ENCODE data around the gene CACNA1I. TPM values are rescaled to one million over a fixed set of nuclear protein-coding genes. Genes with fewer than 3 reads are reported as not detected.

The CACNA1I gene
- total and polyA plus RNA-seq, 2 experiments from 2014 or later: 0.04 to 0.24 TPM

DNA sequence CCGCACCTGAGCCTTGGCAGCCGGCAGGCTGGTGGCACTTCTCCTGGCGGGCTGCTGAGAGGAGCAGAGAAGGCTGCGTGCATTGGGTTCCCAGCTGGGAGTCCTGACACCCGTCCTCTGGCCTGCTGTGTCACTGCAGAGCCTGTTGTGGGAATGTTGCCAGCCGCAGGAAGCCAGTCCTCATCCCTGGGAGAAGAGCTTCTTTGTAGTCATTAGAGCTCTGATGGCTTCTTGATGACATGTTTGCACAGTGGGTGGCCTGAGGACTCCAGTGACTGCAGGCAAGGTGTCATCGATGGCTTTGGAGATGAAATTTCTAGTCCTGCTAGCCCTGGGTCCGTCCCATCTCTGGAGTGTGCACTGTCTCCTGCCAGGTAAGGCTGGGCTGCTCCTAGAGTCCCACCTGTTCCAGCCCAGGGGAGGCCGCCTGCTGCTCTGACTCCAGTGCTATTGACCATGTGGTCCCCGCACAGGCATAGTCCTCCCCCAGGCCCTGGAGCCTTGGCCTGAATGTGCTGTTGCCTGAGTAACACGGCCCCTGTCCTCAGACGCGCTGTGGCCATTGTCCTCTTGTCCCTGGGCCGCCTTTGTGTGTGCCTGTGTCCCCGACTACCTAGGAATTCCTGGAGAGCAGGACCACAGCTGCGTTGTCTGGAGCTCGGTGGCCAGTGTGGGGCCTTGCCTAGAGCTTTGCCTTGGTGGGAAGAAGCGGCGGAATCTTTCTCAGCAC is 129.2 kb downstream of the CACNA1I start:
- Histone ChIP-seq H3K4me1 (ENCODE audit: low read depth) (no peaks in the 10 kb centered on the region), H3K27ac (no peak overlapping the region), H3K36me3 (no peaks in the 10 kb centered on the region), H3K27me3 (no peaks in the 10 kb centered on the region), H3K4me3 (no peak overlapping the region), H3K9me3 (ENCODE audit: low read depth) (no peaks in the 10 kb centered on the region)
- DNase-seq (ENCODE audit: low read depth in 1 of 2, low spot score in 1 of 2): no peak
- TF ChIP-seq, protein P1, sequence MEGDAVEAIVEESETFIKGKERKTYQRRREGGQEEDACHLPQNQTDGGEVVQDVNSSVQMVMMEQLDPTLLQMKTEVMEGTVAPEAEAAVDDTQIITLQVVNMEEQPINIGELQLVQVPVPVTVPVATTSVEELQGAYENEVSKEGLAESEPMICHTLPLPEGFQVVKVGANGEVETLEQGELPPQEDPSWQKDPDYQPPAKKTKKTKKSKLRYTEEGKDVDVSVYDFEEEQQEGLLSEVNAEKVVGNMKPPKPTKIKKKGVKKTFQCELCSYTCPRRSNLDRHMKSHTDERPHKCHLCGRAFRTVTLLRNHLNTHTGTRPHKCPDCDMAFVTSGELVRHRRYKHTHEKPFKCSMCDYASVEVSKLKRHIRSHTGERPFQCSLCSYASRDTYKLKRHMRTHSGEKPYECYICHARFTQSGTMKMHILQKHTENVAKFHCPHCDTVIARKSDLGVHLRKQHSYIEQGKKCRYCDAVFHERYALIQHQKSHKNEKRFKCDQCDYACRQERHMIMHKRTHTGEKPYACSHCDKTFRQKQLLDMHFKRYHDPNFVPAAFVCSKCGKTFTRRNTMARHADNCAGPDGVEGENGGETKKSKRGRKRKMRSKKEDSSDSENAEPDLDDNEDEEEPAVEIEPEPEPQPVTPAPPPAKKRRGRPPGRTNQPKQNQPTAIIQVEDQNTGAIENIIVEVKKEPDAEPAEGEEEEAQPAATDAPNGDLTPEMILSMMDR (IDR thresholded peaks at IDR 0.05; ENCODE audit: low read depth, low read length): no peak

DNA sequence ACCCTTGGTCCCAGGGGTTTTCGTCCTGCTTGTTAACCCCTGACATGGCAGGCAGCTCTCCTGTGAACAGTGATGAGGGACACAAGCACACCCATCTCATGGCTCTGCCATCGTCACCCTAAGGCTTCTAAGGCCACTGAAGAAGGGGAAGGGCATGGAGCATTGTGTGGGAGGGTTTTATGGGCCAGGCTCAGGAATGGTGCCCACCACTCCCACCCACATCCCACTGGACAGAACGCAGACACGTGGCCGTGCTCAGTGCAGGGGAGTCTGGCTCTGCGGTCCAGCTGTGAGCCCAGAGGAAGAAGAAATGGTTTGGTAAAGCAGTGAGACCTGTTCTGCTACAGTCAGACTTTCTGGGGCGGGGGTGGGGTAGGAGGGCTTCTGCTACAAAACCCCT is 130.0 kb downstream of the CACNA1I start:
- Histone ChIP-seq H3K4me3 (no peak overlapping the region), H3K9me3 (ENCODE audit: low read depth) (no peaks in the 10 kb centered on the region), H3K27me3 (no peaks in the 10 kb centered on the region), H3K36me3 (no peaks in the 10 kb centered on the region), H3K27ac (no peak overlapping the region), H3K4me1 (ENCODE audit: low read depth) (no peaks in the 10 kb centered on the region)
- DNase-seq (ENCODE audit: low read depth in 1 of 2, low spot score in 1 of 2): no peak
- TF ChIP-seq, protein P1 (IDR thresholded peaks at IDR 0.05; ENCODE audit: low read depth, low read length): no peak

DNA sequence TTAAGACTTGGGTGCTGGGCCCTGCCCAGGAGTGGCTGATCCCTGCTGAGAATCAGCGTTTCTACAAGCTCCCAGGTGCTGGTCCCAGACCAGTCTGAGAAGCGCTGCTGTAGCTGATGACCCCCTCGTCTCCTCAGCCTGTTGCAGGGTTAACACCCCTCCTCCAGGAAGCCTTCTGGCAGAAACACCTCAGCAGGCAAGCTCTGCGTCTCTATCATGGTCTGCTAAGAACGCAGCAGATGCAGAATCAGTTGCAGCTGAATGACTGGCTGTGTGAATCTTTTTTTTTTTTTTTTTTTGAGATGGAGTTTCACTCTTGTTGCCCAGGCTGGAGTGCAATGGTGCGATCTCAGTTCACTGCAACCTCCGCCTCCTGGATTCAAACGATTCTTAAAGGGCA is 132.5 kb downstream of the CACNA1I start:
- Histone ChIP-seq H3K27ac (no peak overlapping the region), H3K4me1 (ENCODE audit: low read depth) (no peaks in the 10 kb centered on the region), H3K36me3 (no peaks in the 10 kb centered on the region), H3K27me3 (no peaks in the 10 kb centered on the region), H3K9me3 (ENCODE audit: low read depth) (no peaks in the 10 kb centered on the region), H3K4me3 (no peak overlapping the region)
- TF ChIP-seq, protein P1 (IDR thresholded peaks at IDR 0.05; ENCODE audit: low read depth, low read length): no peak
- no peak for DNase-seq (ENCODE audit: low read depth in 1 of 2, low spot score in 1 of 2)

DNA sequence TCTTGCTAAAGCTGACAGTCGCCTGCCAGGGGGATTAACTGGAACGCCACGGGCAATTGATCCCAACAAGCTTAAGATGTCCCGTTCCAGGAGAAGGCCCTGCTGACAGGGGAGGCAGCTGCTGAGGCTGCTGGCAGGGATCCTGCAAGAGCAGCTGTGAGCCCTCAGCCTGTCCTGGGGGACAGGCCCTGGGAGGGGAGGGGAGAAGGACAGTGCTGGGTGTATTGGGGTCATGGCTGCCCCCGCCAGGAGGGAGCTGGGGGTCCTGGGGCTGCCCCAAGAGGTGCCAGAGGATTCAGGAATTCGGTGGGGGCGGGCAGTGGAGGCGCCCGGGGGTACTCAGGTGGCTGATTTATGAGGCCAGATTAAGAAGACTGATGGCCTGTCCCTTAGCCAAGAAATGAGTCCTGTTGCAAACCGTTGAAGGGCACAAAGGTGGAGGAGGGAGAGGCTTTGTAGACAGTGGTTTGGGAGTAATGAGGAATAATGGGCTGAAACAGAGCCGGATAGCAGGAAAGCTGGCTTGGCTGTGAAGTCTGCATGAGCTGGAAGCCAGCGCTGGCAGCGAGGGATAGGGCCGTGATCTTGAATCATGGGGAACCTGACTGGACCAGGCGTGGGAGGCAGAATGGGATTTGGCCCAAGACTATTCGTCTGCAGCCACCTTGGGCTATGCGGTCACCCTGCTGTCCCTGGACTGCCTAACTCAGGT is 133.5 kb downstream of the CACNA1I start:
- H3K4me1 ChIP-seq (ENCODE audit: low read depth): no peaks in the 10 kb centered on the region
- H3K27ac ChIP-seq: no peak overlapping the region
- H3K36me3 ChIP-seq: no peaks in the 10 kb centered on the region
- TF ChIP-seq, protein P1 (IDR thresholded peaks at IDR 0.05; ENCODE audit: low read depth, low read length): no peak
- H3K4me3 ChIP-seq: no peak overlapping the region
- no peaks in the 10 kb centered on the region for H3K27me3 ChIP-seq
- DNase-seq (ENCODE audit: low read depth in 1 of 2, low spot score in 1 of 2): peak in 1 of 2 donors; percentile 39
- no peaks in the 10 kb centered on the region for H3K9me3 ChIP-seq (ENCODE audit: low read depth)

DNA sequence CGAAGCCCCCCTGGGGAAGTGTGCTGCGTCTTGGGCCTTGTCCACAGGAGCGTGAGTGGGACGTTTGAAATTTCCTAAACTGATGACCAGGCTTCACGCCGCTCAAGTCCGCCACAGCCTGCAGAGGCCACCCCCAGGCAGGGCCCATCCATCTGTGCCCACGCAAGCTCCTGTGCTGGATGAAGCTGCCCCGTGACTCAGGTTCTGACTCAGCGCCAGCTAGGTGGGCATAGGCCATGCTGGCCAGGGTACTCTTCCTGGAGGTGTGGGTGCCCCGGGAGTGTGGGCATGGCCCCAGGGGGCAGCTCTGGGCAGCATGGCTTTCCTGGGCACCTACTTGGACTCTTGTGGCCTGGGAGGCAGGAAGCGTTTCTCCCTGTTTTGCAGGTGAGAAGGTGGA is 134.8 kb downstream of the CACNA1I start:
- Histone ChIP-seq H3K9me3 (ENCODE audit: low read depth) (no peaks in the 10 kb centered on the region), H3K4me3 (no peak overlapping the region), H3K36me3 (no peaks in the 10 kb centered on the region), H3K27me3 (no peaks in the 10 kb centered on the region), H3K27ac (no peak overlapping the region), H3K4me1 (ENCODE audit: low read depth) (no peaks in the 10 kb centered on the region)
- TF ChIP-seq, protein P1 (IDR thresholded peaks at IDR 0.05; ENCODE audit: low read depth, low read length): no peak
- no peak for DNase-seq (ENCODE audit: low read depth in 1 of 2, low spot score in 1 of 2)

All from cardiac muscle cell (in vitro differentiated cells and primary cell).